GM10266 (cell line): ENCODE measurements around the gene WIPF2.

ENCODE experiments used
- DNase-seq: peaks from one replicate; pipeline ENCODE4 v3.0.0; 2012; ENCODE audit errors: extremely low spot score
- CTCF ChIP-seq: IDR thresholded peaks from 2 replicates; pipeline ENCODE4 v1.5.1; 2012; ENCODE audit warnings: mild to moderate bottlenecking, low read depth; ENCODE audit not compliant: control insufficient read depth, insufficient read depth; ENCODE audit errors: missing control alignments

WIPF2 gene

GRCh38 chr17:40242774-40243173 lies 23.7 kb downstream of the WIPF2 start:
- DNase-seq = no peak
- no peak for TF ChIP-seq CTCF

GRCh38 chr17:40243761-40244160 lies 24.7 kb downstream of the WIPF2 start:
- no peak for TF ChIP-seq CTCF
- DNase-seq = no peak

- TF ChIP-seq CTCF = no peak
- no peak for DNase-seq
These were observed 25.2 kb downstream of the WIPF2 start for GRCh38 chr17:40244255-40244654.

GRCh38 chr17:40247926-40248495 lies 28.9 kb downstream of the WIPF2 start:
- TF ChIP-seq CTCF = no peak
- no peak for DNase-seq

- TF ChIP-seq CTCF = no peak
- no peak for DNase-seq
These were observed 29.4 kb downstream of the WIPF2 start for GRCh38 chr17:40248507-40248906.

- TF ChIP-seq CTCF = no peak
- DNase-seq = no peak
These were observed 32.5 kb downstream of the WIPF2 start for GRCh38 chr17:40251576-40251975.

- DNase-seq = no peak
- no peak for TF ChIP-seq CTCF
These were observed 34.5 kb downstream of the WIPF2 start for GRCh38 chr17:40253565-40253964.
